ENCODE measurements around the gene DPEP2NB.
"Not testable (repeated sequence)": the region's sequence is repeated elsewhere in the genome, so short reads cannot be mapped to it uniquely, and the experiment has no call there.

The DPEP2NB gene

GRCh38 chr16:68009872-68010271, 5.8 kb downstream of the DPEP2NB start:
- not testable (repeated sequence) for DNase-seq

- no peak for DNase-seq
These were observed 6.5 kb downstream of the DPEP2NB start for GRCh38 chr16:68009157-68009735.

- DNase-seq = no peak
These were observed 9.9 kb downstream of the DPEP2NB start for GRCh38 chr16:68005786-68006286.

- DNase-seq = no peak
These were observed 10.5 kb downstream of the DPEP2NB start for GRCh38 chr16:68005211-68005610.

- DNase-seq = no peak
These were observed 12.7 kb downstream of the DPEP2NB start for GRCh38 chr16:68003031-68003430.

GRCh38 chr16:68000450-68000849, 15.3 kb downstream of the DPEP2NB start:
- DNase-seq = no peak

GRCh38 chr16:67999985-68000384, 15.7 kb downstream of the DPEP2NB start:
- DNase-seq = no peak

GRCh38 chr16:67998779-67999688, 16.7 kb downstream of the DPEP2NB start, which contains the start of gene DPEP2:
Gene DPEP2 (minus strand): TSS chr16:67999484. CDS start chr16:67993212, 6,272 bp downstream.
- DNase-seq = peak; percentile 62

GRCh38 chr16:67998231-67998778, 17.4 kb downstream of the DPEP2NB start:
- not testable (repeated sequence) for DNase-seq

GRCh38 chr16:67996666-67997065, 19.0 kb downstream of the DPEP2NB start:
- DNase-seq = no peak

GRCh38 chr16:67995423-67995822, 20.3 kb downstream of the DPEP2NB start:
- peak; percentile 51 for DNase-seq

GRCh38 chr16:67994040-67994408, 21.7 kb downstream of the DPEP2NB start:
- DNase-seq = not testable (repeated sequence)

GRCh38 chr16:67993207-67994039, 22.3 kb downstream of the DPEP2NB start:
- peak; percentile 90 for DNase-seq

GRCh38 chr16:67992661-67993206, 23.0 kb downstream of the DPEP2NB start:
- no peak for DNase-seq

GRCh38 chr16:67990018-67990386, 25.7 kb downstream of the DPEP2NB start:
- DNase-seq = no peak

- no peak for DNase-seq
These were observed 26.2 kb downstream of the DPEP2NB start for GRCh38 chr16:67989322-67990017.

- no peak for DNase-seq
These were observed 27.0 kb downstream of the DPEP2NB start for GRCh38 chr16:67988675-67989074.

- DNase-seq = no peak
These were observed 28.1 kb downstream of the DPEP2NB start for GRCh38 chr16:67987460-67988160.

GRCh38 chr16:67986949-67987348, 28.8 kb downstream of the DPEP2NB start:
- no peak for DNase-seq

- DNase-seq = no peak
These were observed 33.6 kb downstream of the DPEP2NB start for GRCh38 chr16:67982011-67982696.
